ENCODE data around the gene GPR146. TPM values are rescaled to one million over a fixed set of nuclear protein-coding genes. Genes with fewer than 3 reads are reported as not detected.

Gene GPR146
- total and polyA plus RNA-seq, 2 of the 8 experiments (the other 6 are each of a cell fraction or from before 2014, with no cell fraction given): 1.8 to 2.7 TPM

GRCh38 chr7:1091644-1092027, 47.3 kb downstream of the GPR146 start:
- peaks cover 0 to 2% of the 10 kb centered on the region in 2 experiments; a peak in 1 of 4 replicates for H3K79me2 ChIP-seq (ENCODE audit: control insufficient read depth in 1 of 2, insufficient read depth in 2 of 2, low read length in 2 of 2)
- H3K27ac ChIP-seq (ENCODE audit: low read depth, low read length): no peak overlapping the region
- no peak overlapping the region for H3K18ac ChIP-seq (ENCODE audit: extremely low read depth, low read length)
- no peak overlapping the region for H2BK20ac ChIP-seq (ENCODE audit: low read length)
- TF ChIP-seq BRCA1 (IDR thresholded peaks at IDR 0.05; ENCODE audit: low read depth, low read length): no peak
- no peak for TF ChIP-seq SIRT6 (IDR thresholded peaks at IDR 0.05; ENCODE audit: low read length)
- no peak for TF ChIP-seq NANOG (IDR thresholded peaks at IDR 0.05; ENCODE audit: insufficient read depth, low read depth, low read length, poor library complexity, severe bottlenecking)
- no peak for TF ChIP-seq POLR2AphosphoS5 (IDR thresholded peaks at IDR 0.05; ENCODE audit: low read depth, low read length)
- no peak for TF ChIP-seq RFX5 (IDR thresholded peaks at IDR 0.05; ENCODE audit: borderline replicate concordance, low read depth, low read length)
- TF ChIP-seq KDM1A (IDR thresholded peaks at IDR 0.05; ENCODE audit: borderline replicate concordance, low read length): no peak
- no peak for TF ChIP-seq CTCF (IDR thresholded peaks at IDR 0.05; ENCODE audit: control extremely low read depth in 1 of 3, insufficient read depth in 1 of 3, low read depth in 1 of 3, low read length in 3 of 3)
- no peak for TF ChIP-seq SP4 (IDR thresholded peaks at IDR 0.05; ENCODE audit: low read length)
- TF ChIP-seq JUND (IDR thresholded peaks at IDR 0.05; ENCODE audit: low read length): no peak
- TF ChIP-seq CREB1 (IDR thresholded peaks at IDR 0.05): no peak
- H4K20me1 ChIP-seq (replicated peaks in 1 of 2; ENCODE audit: control insufficient read depth in 1 of 2, insufficient read depth in 2 of 2, low read length in 2 of 2): peaks cover 5 to 21% of the 10 kb centered on the region in 2 experiments
- H3K9me3 ChIP-seq (ENCODE audit: insufficient read depth in 2 of 2, low read depth in 1 of 2, low read length in 1 of 2): no peaks in the 10 kb centered on the region
- H3K23me2 ChIP-seq (ENCODE audit: low read depth, low read length): no peaks in the 10 kb centered on the region
- peaks cover 0 to 4% (median 0%) of the 10 kb centered on the region in 4 experiments; a peak in 2 of 8 replicates for H3K36me3 ChIP-seq (ENCODE audit: control insufficient read depth in 2 of 4, insufficient read depth in 4 of 4, low read length in 3 of 4)
- WGBS, 2 experiments (ENCODE audit: extremely low coverage in 1 of 2, insufficient coverage in 1 of 2, insufficient read length in 1 of 2, insufficient replicate concordance in 2 of 2, low coverage in 1 of 2, low lambda C conversion rate in 2 of 2, missing lambda C conversion rate in 1 of 2): 97% methylated on average over 16 of the region's 18 CpGs; no CpG with 5 or more reads in 1 of the 2 experiments
- FAIRE-seq (no peak), DNase-seq (ENCODE audit: low read depth in 1 of 2, low spot score in 2 of 2) (no peak)
- no peak overlapping the region for H2AK5ac ChIP-seq (ENCODE audit: low read depth, low read length)
- peaks cover 4% of the 10 kb centered on the region; the same call in 1 of the 2 replicates for H3K79me1 ChIP-seq (ENCODE audit: low read depth, low read length)
- no peak overlapping the region for H3K9ac ChIP-seq (replicated peaks in 1 of 4; ENCODE audit: extremely low read depth in 1 of 4, low read depth in 3 of 4, low read length in 3 of 4)
- no peak overlapping the region for H3K14ac ChIP-seq (ENCODE audit: insufficient read length)
- POLR2A ChIA-PET (ENCODE audit: partially characterized antibody): interaction anchor here (0.6 kb wide), 1 partner anchor 73 kb away, joined by 3 read pairs; no protein-coding TSS in a partner anchor
- no peak overlapping the region for H3K4me2 ChIP-seq (ENCODE audit: insufficient read depth in 1 of 2, low read depth in 2 of 2, low read length in 2 of 2)
- H2BK12ac ChIP-seq (ENCODE audit: low read depth, low read length): no peak overlapping the region
- H3K27me3 ChIP-seq (replicated peaks in 1 of 4; ENCODE audit: control insufficient read depth in 3 of 4, extremely low read depth in 1 of 4, insufficient read depth in 3 of 4, low read length in 3 of 4): no peaks in the 10 kb centered on the region
- H3K4me3 ChIP-seq (ENCODE audit: extremely low read depth in 1 of 4, insufficient read depth in 2 of 4, low read depth in 3 of 4, low read length in 4 of 4): no peak overlapping the region
- H3K56ac ChIP-seq (replicated peaks; ENCODE audit: insufficient read length, low read depth, low read length): no peak overlapping the region
- H2BK120ac ChIP-seq (replicated peaks; ENCODE audit: low read depth, low read length): no peak overlapping the region
- no peak overlapping the region for H2BK5ac ChIP-seq (ENCODE audit: low read depth, low read length)
- H2BK15ac ChIP-seq (ENCODE audit: low read length): no peak overlapping the region
- no peak overlapping the region for H3K4ac ChIP-seq (replicated peaks; ENCODE audit: insufficient read length, low read depth, low read length)
- H3K4me1 ChIP-seq (replicated peaks in 1 of 4; ENCODE audit: control insufficient read depth in 3 of 4, insufficient read depth in 4 of 4, low read length in 3 of 4): peaks cover 2 to 17% (median 3%) of the 10 kb centered on the region in 4 experiments
- no peak overlapping the region for H4K91ac ChIP-seq (replicated peaks; ENCODE audit: insufficient read length, low read length)
- H4K5ac ChIP-seq (ENCODE audit: insufficient read length, low read depth, low read length): no peak overlapping the region
- CTCF ChIA-PET (ENCODE audit: partially characterized antibody): interaction anchor here (0.7 to 5.6 kb wide), 11 partner anchors 8 to 99 kb away, joined by 3 to 21 read pairs (median 4); no protein-coding TSS in a partner anchor
- no peak overlapping the region for H4K8ac ChIP-seq (ENCODE audit: extremely low read depth, insufficient read depth, low read length)
- H2AFZ ChIP-seq (ENCODE audit: low read length): no peak overlapping the region
- H3K23ac ChIP-seq (ENCODE audit: insufficient read length): no peak overlapping the region

All from H1 (cell line).